ENCODE data around the gene NCAM1.

NCAM1 gene

DNA sequence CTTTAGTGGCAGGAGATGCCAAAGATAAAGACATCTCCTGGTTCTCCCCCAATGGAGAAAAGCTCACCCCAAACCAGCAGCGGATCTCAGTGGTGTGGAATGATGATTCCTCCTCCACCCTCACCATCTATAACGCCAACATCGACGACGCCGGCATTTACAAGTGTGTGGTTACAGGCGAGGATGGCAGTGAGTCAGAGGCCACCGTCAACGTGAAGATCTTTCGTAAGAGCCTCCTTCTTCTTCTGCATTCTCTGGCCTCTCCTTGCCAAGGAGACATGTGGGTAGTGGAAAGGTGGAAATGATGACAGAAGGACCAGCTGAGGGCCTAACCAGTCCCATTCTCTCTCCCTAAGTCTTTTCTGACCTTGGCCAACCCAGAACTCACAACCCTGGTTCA lies 243.1 kb downstream of the NCAM1 start:
- DNase-seq = no peak

DNA sequence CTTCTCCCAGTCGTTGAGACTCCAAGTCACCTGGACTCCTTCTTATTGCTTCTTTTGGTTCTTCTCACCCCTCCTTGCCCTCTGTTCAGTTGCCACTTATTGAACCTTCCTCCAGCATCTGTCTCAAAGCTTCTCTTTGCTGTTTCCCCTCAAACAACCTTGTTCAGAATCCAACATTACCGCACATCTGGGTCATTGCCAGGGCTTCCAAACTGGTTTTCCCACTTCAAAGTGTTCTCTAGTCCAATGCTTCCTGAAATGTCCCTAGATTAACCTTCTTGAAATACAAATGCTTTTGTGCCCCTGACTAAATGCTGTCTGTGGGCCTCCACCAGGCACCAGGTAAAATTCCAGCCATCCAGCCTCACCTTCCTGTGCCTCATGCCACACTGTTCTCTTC lies 252.3 kb downstream of the NCAM1 start:
- DNase-seq = no peak

GRCh38 chr11:113222241-113222640 lies 261.0 kb downstream of the NCAM1 start:
- no peak for DNase-seq

- DNase-seq = peak; percentile 41 to 71
Measured at GRCh38 chr11:113234888-113235287, 273.7 kb downstream of the NCAM1 start.

DNA sequence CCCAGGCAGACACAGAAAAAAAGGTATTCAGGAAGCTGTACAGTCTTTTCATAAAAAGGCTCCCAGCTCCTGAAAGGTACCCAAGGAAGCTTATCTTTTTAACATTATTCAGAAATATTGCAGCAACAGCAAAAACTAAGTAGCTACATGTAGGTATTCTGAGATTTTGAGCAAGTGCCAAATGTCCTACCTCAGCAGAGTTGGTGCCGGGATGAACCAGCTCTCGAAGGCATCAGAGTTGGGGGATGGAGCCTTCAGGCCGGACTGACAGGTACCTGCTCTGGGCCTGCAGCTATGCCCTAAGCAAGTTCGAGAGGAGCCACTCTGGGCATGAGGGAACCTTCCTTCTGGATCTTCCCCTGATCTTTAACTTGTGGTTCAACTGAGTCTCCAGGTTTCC lies 276.0 kb downstream of the NCAM1 start:
- no peak for DNase-seq

- no peak for DNase-seq
Measured at GRCh38 chr11:113238721-113239120, 277.5 kb downstream of the NCAM1 start.

DNA sequence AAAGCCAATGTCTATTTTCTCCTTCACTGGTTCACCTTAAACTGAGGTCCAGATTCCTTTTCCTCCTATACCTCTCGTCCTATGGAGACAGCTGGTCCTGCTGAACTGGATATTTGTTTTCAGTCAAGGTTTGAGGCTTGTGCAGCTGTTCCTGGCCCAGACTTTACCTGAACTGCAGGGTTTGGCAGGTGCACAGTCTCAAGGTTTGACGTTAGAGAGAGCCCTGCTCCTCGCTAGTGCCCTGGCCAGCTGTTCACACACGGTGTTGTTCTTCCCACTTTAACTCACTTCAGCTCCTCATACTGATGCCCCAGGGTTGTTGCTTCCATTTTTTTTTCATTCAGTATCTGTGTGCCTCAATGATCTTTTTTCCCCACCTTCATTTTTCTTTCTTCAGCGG lies 279.2 kb downstream of the NCAM1 start:
- DNase-seq = no peak

DNA sequence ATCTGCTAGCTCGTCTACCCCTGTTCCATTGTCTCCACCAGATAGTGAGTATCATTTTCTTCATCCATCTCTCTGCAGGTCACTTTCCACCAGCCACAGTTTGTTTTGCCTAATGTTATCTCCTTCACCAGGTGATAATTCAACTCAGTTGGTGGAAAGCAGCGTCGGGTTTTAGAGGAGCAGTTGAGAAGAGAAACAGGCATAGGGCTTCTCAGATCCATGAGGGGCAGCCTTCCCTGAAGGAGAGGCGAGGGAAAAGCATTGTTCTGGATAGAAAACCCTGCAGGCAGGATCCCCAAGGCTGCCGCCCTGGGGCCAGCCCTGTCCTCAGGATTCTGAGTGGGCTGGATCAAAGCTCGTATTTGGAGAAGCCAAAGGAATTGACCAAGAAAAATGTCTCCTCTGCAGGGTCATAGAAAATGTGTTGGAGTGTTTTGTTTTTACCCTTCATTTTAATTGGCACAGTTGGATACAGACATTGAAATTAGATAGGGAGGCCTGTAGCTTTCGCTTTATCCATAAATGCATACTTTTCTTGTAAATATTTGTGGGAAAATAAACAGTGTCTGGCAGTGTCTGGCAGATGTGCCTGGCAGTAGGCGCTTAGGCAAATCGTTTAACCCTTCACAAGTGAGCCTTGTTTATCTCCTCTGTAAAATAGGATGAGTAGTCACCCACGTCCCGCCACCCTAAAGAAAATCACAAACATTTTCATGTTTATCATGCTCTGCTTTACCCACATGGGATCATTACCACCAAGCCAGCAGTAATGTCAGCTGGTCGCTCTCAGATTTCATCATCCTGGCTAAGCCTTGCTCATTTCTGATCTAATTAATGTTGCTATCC lies 279.8 kb downstream of the NCAM1 start:
- no peak for DNase-seq

- no peak for DNase-seq
Measured at GRCh38 chr11:113241636-113242054, 280.4 kb downstream of the NCAM1 start.

DNA sequence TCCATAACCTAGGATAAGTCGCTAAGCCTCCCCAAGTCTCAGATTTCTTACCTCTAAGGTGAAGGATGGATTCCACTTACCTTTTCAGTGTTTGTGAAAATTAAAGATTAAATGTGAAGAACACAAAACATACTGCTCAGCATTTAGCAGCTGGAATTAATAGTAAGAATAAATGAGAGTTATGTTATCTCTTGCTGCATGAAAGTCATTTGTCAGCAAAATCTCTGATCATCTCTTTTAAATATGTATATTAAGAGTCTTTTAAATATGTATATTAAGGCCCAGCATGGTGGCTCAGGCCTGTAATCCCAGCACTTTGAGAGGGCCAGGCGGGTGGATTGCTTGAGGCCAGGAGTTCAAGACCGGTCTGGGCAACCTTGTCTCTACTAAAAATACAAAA lies 280.8 kb downstream of the NCAM1 start:
- no peak for DNase-seq

DNA sequence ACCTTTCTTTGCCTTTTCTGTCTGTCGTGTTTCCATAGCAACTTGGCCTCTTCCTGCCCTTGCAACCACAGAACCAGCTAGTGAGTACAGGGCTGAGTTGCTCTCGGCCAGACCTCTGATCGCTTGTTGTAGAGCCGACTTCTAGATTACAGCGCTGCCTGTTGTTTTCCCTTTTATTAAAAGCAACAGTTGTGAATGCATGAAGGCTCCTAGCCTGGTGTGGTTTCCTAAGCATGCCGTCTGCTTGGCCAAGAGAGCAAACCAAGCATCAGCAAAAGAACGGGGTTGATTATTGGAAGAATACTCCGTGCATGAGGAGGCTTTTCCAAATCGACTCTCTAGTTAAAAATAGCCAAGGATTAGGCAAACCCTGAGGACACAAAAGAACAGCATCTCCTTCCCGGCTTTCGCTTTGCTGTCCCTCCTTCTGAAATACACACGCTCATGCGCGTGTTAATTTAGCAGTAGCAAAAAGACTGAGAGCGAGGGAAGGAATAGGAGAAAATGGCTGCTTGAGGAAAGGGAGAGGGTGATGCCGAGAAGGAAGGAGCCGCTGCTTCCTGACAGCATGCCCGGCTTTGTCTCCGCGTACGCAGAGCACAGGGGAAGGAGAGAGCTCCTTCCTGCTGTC lies 281.7 kb downstream of the NCAM1 start:
- DNase-seq = peak; percentile 62

GRCh38 chr11:113243696-113244095 lies 282.5 kb downstream of the NCAM1 start:
- DNase-seq = peak in 1 of 2 donors; percentile 64

- DNase-seq = no peak
Measured at GRCh38 chr11:113245216-113245615, 284.0 kb downstream of the NCAM1 start.

DNA sequence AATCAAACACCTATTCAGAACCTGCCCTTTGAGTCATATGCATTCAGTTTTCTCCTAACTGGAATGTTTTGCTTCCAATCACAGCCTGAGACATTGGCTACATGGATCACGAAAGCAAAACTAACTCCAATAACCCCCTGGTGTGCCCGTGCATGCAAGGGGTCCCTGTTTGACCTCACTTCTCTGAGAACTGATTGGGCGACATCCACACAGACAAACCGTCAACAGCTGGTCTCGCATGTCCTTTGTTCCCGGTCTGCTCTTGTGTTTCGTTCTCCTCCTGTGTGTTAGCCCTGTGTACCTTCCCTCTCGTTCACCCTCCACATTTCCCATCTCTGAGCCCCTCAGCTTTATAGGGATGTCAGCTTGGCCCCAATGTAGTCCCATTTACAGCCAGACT lies 286.0 kb downstream of the NCAM1 start:
- no peak for DNase-seq

DNA sequence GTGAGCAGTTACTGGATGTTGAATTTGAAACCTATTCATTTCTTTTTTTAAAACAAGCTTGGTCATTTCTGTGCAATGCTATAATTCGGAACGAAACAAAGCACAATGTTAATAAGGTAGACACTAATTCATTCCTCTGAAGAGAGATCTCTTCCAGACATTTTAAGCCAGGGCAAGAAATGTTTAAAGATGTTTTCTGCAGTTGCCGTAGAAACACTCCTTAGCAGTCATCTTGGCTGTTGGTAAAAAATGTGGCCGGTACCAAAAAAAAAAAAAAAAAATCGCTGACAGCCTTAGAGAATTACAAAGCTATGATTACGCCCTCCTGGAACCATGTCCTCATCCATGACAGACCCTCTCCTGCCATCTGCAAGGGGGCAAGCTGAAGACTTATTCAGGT lies 286.7 kb downstream of the NCAM1 start:
- DNase-seq = no peak

DNA sequence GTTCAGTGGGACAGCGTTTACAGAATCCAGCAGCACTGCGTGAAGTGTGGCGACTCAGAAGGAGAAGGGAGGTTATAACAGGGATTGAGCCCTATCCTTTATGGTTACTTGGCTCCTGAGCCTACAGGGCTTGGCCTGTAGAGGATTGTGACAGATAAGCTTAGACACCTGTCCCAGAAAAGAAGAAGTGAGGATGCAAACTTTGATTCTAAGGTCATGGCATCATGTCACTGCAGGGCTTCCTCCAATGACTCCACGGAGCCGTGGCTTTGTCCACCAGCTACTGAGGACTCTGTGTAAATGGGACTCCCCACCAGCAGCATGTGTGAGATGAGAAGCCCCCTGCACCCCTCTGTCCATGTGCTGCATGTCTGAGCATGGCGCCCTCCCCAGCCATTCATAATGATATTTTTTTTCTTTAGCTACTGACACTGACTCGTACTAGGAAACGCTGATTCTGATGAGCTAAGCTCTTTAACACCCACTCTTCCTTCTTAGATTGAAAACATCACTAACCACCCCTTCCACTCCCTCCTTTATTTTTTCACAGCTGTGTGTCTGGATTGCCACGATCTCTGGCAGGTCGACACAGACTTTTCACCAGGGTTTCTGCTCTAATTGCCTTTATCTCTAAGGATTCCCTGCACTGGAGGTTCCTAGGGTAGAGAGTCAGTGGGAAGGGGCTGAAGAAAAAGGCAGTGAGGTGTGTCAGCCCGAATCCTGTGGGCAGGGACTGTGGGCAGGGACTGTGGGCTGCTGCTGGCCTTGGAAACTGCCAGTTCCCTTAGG lies 287.7 kb downstream of the NCAM1 start:
- no peak for DNase-seq

- peak in 1 of 2 donors; percentile 11 for DNase-seq
Measured at GRCh38 chr11:113249491-113249763, 288.2 kb downstream of the NCAM1 start.

DNA sequence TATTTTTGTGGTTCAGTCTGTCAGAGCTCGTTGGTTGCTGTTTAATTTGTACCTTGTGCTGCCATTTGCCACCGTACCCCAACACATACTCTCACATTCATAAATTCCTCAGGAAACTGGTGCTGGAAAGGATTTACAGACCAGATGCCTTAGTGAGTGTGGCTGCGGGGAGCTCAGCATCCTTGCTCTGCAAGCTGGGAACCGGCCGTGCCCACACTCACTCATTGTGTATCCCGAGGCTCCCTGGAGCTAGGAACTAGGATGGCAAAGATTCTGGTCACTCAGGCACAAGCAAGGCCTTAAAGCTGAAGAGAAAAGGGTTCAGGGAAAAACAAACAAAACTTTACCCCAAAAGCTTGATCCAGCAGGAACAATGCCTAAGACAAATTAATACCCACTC lies 288.6 kb downstream of the NCAM1 start:
- DNase-seq = no peak

GRCh38 chr11:113251281-113251680 lies 290.1 kb downstream of the NCAM1 start:
- DNase-seq = no peak

DNA sequence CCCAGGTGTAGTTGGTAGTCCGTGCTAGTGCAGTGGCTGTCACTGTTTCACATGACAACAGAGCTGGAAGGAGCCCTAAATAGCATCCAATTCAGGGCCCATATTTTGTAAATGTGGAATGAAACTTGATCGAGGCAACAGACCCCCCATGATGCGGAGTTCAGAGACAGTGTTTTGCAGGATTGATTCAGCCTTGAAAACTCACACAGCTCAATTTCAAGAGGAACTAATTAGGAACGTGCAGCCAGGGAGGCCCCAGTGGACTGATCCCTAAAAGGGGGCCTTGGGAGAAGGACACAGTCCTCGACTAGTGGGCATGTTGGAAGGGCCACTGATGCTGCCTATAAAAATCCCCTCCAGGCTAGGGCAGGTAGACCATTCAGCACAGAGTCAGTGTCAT lies 292.2 kb downstream of the NCAM1 start:
- no peak for DNase-seq

DNA sequence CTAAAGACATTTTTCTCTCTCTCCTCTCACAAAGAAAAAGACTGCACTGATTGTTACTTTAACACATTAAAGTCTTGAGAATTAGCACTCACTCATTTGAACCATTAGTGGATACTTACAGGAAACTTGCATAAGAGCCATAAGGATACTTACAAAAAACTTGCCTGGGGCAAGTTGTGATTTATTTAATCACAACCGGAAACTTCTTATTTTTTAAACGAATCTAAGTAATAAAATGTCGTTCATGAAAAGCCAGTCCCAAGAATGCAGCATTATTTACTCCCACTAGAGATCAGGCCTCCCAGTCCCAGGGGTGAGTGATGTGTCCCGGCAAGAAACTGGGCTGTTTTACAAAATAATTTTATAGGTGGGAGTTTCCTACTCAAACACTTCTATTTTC lies 293.9 kb downstream of the NCAM1 start:
- DNase-seq = no peak

- no peak for DNase-seq
Measured at GRCh38 chr11:113255741-113256140, 294.5 kb downstream of the NCAM1 start.

- no peak for DNase-seq
Measured at GRCh38 chr11:113256431-113257202, 295.4 kb downstream of the NCAM1 start.

Data from hippocampal formation (tissue), 2 donors.